DMS53 (cell line): ENCODE data around the gene TLR10.
"Not testable (repeated sequence)": the region's sequence is repeated elsewhere in the genome, so short reads cannot be mapped to it uniquely, and the experiment has no call there.

ENCODE experiments used
- DNase-seq: peaks from one replicate; lab custom pipeline; 2025; lab: John Stamatoyannopoulos, UW

Gene TLR10

GRCh38 chr4:38782452-38783108, at the start of gene TLR10:
TLR10 (minus strand) TSS chr4:38782990; CDS start chr4:38775590, 7,400 bp downstream.
- peak; percentile 90 for DNase-seq

GRCh38 chr4:38832206-38832605, 49.4 kb upstream of the TLR10 start:
- DNase-seq = no peak

- no peak for DNase-seq
Observed at GRCh38 chr4:38831653-38832052, 48.9 kb upstream of the TLR10 start.

- no peak for DNase-seq
Observed at GRCh38 chr4:38829237-38829636, 46.4 kb upstream of the TLR10 start.

GRCh38 chr4:38823766-38824165, 41.0 kb upstream of the TLR10 start:
- DNase-seq = no peak

- DNase-seq = no peak
Observed at GRCh38 chr4:38822748-38823303, 40.0 kb upstream of the TLR10 start.

GRCh38 chr4:38821739-38822138, 38.9 kb upstream of the TLR10 start:
- no peak for DNase-seq

- DNase-seq = no peak
Observed at GRCh38 chr4:38820329-38821061, 37.7 kb upstream of the TLR10 start.

- DNase-seq = no peak
Observed at GRCh38 chr4:38819569-38819968, 36.8 kb upstream of the TLR10 start.

- no peak for DNase-seq
Observed at GRCh38 chr4:38818441-38818976, 35.7 kb upstream of the TLR10 start.

- DNase-seq = no peak
Observed at GRCh38 chr4:38815885-38816782, 33.3 kb upstream of the TLR10 start.

GRCh38 chr4:38814386-38814785, 31.6 kb upstream of the TLR10 start:
- DNase-seq = no peak

- DNase-seq = no peak
Observed at GRCh38 chr4:38811297-38811696, 28.5 kb upstream of the TLR10 start.

GRCh38 chr4:38807462-38807861, 24.7 kb upstream of the TLR10 start:
- DNase-seq = not testable (repeated sequence)

- not testable (repeated sequence) for DNase-seq
Observed at GRCh38 chr4:38806251-38806650, 23.5 kb upstream of the TLR10 start.

GRCh38 chr4:38805530-38806145, 22.8 kb upstream of the TLR10 start:
- no peak for DNase-seq

- DNase-seq = peak; percentile 72
Observed at GRCh38 chr4:38804654-38805295, 22.0 kb upstream of the TLR10 start, which contains the start of gene TLR1. TLR1 (minus strand) TSS chr4:38804791; CDS start chr4:38798831, 5,960 bp downstream.

- no peak for DNase-seq
Observed at GRCh38 chr4:38803833-38804653, 21.3 kb upstream of the TLR10 start.

- DNase-seq = peak; percentile 64
Observed at GRCh38 chr4:38802561-38803355, 20.0 kb upstream of the TLR10 start.
